Endothelial cell of umbilical vein (primary cell): Measurements from ENCODE around the gene TMEM120B. TPM values are rescaled to one million over a fixed set of nuclear protein-coding genes. Genes with fewer than 3 reads are reported as not detected.

Experiments used
- BruUV-seq: library from RNA; stranded (reverse); fragments of 400-500 nt; replicated peaks from 2 replicates; lab custom pipeline; 2021; lab: Mats Ljungman, UMichigan
- CTCF ChIA-PET: fragments of 300-600, 350-600 bp; sonication (Branson Sonifier 250); formaldehyde crosslinking; loops from one replicate; lab custom pipeline; 2021; ENCODE audit warnings: antibody characterized with exemption, inconsistent platforms; lab: Charles Lee
- POLR2A ChIA-PET: fragments of 300-600, 350-600 bp; sonication (Branson Sonifier 250); formaldehyde crosslinking; loops from one replicate; lab custom pipeline; 2021; ENCODE audit warnings: antibody characterized with exemption, inconsistent platforms; lab: Charles Lee
- DNase-seq: peaks from one replicate; pipeline ENCODE4 v3.0.0-alpha.2; 2011; ENCODE audit warnings: low read depth, low spot score
- FAIRE-seq: peaks from 2 replicates; lab custom pipeline; 2011; peaks lifted over from hg19 to GRCh38; lab: Jason Lieb, UNC
- H2AFZ ChIP-seq: 2 replicates; pipeline ENCODE4 v1.6.0; 2012; ENCODE audit warnings: low read depth, low read length, control low read depth, inconsistent platforms
- H3K27ac ChIP-seq: 2 replicates; pipeline ENCODE4 v1.5.1; 2011; ENCODE audit warnings: low read depth, mild to moderate bottlenecking, control low read depth, low read length, moderate library complexity; ENCODE audit not compliant: insufficient read depth
- H3K27me3 ChIP-seq, 2 experiments: 2 replicates each; pipeline versions ENCODE4 v1.6.0 to v1.6.1; 2011; ENCODE audit warnings: low read length in 2 of 2, mixed read lengths in 1 of 2; ENCODE audit not compliant: control insufficient read depth in 2 of 2, insufficient read depth in 2 of 2
- H3K36me3 ChIP-seq, 2 experiments: 2 replicates in 1 of 2; 3 replicates in 1 of 2; pipeline ENCODE4 v1.5.1; 2011; ENCODE audit warnings: low read length in 2 of 2, mild to moderate bottlenecking in 1 of 2, moderate library complexity in 1 of 2; ENCODE audit not compliant: control insufficient read depth in 2 of 2, insufficient read depth in 2 of 2; ENCODE audit errors: extremely low read depth in 1 of 2
- H3K4me1 ChIP-seq: 3 replicates; pipeline ENCODE4 v1.5.1; 2011; ENCODE audit warnings: mild to moderate bottlenecking, low read length; ENCODE audit not compliant: control insufficient read depth, insufficient read depth; ENCODE audit errors: extremely low read depth
- H3K4me2 ChIP-seq: 2 replicates; pipeline ENCODE4 v1.6.1; 2011; ENCODE audit warnings: low read length, control low read depth, mixed read lengths; ENCODE audit not compliant: insufficient read depth
- H3K4me3 ChIP-seq, 3 experiments: fragments of 200-600 bp in 1 of 3; sonication (generic), shearing (Covaris generic) in 1 of 3; replicated peaks in 1 of 3; 2 replicates each; pipeline ENCODE4 v1.5.1; 2011 to 2016; ENCODE audit warnings: control low read depth in 3 of 3, low read length in 3 of 3, mild to moderate bottlenecking in 2 of 3, inconsistent platforms in 1 of 3, low read depth in 1 of 3, moderate library complexity in 1 of 3; ENCODE audit not compliant: insufficient read depth in 1 of 3
- H3K79me2 ChIP-seq: 2 replicates; pipeline ENCODE4 v1.6.0; 2012; ENCODE audit warnings: low read length, inconsistent platforms; ENCODE audit not compliant: control insufficient read depth, insufficient read depth
- H3K9ac ChIP-seq: replicated peaks from 2 replicates; pipeline ENCODE3; 2011; ENCODE audit warnings: low read length, control low read depth; ENCODE audit not compliant: insufficient read depth; ENCODE audit errors: extremely low read depth
- H3K9me1 ChIP-seq: replicated peaks from 3 replicates; pipeline ENCODE4 v1.6.0; 2011; ENCODE audit warnings: mild to moderate bottlenecking, low read length; ENCODE audit not compliant: control insufficient read depth, insufficient read depth; ENCODE audit errors: extremely low read depth
- H3K9me3 ChIP-seq: replicated peaks from 2 replicates; pipeline ENCODE4 v1.5.1; 2012; ENCODE audit warnings: low read length, inconsistent platforms; ENCODE audit not compliant: control insufficient read depth, insufficient read depth
- H4K20me1 ChIP-seq: replicated peaks from 2 replicates; pipeline ENCODE3; 2011; ENCODE audit warnings: mild to moderate bottlenecking, low read length; ENCODE audit not compliant: control insufficient read depth, insufficient read depth; ENCODE audit errors: extremely low read depth
- EZH2 ChIP-seq: IDR thresholded peaks from 2 replicates; pipeline ENCODE4 v1.6.1; 2012; ENCODE audit warnings: borderline replicate concordance, low read depth, mild to moderate bottlenecking, moderate library complexity, low read length, inconsistent platforms; ENCODE audit not compliant: severe bottlenecking
- FOS ChIP-seq: IDR thresholded peaks from 2 replicates; pipeline ENCODE4 v1.6.1; 2011; ENCODE audit warnings: mild to moderate bottlenecking, low read length, moderate library complexity, borderline replicate concordance; ENCODE audit not compliant: insufficient read depth
- GATA2 ChIP-seq: IDR thresholded peaks from 2 replicates; pipeline ENCODE4 v1.7.0; 2011; ENCODE audit warnings: low read depth, mild to moderate bottlenecking, moderate library complexity, mixed read lengths, low read length; ENCODE audit not compliant: insufficient read length, insufficient read depth
- JUN ChIP-seq: IDR thresholded peaks from 2 replicates; pipeline ENCODE4 v1.6.1; 2011; ENCODE audit warnings: borderline replicate concordance, low read depth; ENCODE audit not compliant: insufficient read length, insufficient read depth
- MYC ChIP-seq: IDR thresholded peaks from one replicate; pipeline ENCODE4 v1.6.1; 2011; ENCODE audit warnings: mild to moderate bottlenecking, low read depth, low read length
- POLR2A ChIP-seq: IDR thresholded peaks from 2 replicates; pipeline ENCODE4 v1.6.1; 2012; ENCODE audit warnings: low read depth, mild to moderate bottlenecking, control low read depth, low read length
- POLR2AphosphoS5 ChIP-seq: IDR thresholded peaks from 2 replicates; pipeline ENCODE4 v1.6.1; 2012; ENCODE audit warnings: low read depth, mild to moderate bottlenecking, control low read depth, low read length, moderate library complexity; ENCODE audit not compliant: insufficient read depth
- dilution Hi-C: fragments of 300-500 bp; cut with MboI; formaldehyde crosslinking; loops from one replicate; pipeline ENCODE4 v1.15.0; 2019; ENCODE audit warnings: low sequenced_read_pairs; ENCODE audit not compliant: extremely low pct_ligation_motif_present
- intact Hi-C: fragments of 100-400 bp; cut with micrococcal nuclease; formaldehyde crosslinking; loops from one replicate; pipeline ENCODE4 v1.10.0; 2022
- polyA plus RNA-seq, 4 experiments: library from polyadenylated mRNA; depleted of rRNA in 3 of 4; stranded (reverse) in 3 of 4; unstranded in 1 of 4; fragments of >200 nt; gene quantifications; 2 replicates each; pipeline versions ENCODE4 v1.2.1 to v1.2.3, GENCODE V29; 2011 to 2012; ENCODE audit warnings: missing spikeins in 1 of 4
- total RNA-seq: library from RNA; stranded (reverse); gene quantifications from 2 replicates; pipeline ENCODE4 v1.2.3, GENCODE V29; 2021
- TF ChIP-seq, protein P1 (sequence below), 2 donors: IDR thresholded peaks; 1 replicate in 1 of 2; 2 replicates in 1 of 2; pipeline ENCODE4 v1.5.1; 2011; ENCODE audit warnings: low read length in 2 of 2, mild to moderate bottlenecking in 2 of 2, moderate library complexity in 2 of 2, control low read depth in 1 of 2, inconsistent platforms in 1 of 2, low read depth in 1 of 2; ENCODE audit not compliant: insufficient read depth in 1 of 2; ENCODE audit errors: extremely low read depth in 1 of 2
- TF ChIP-seq, protein P2 (sequence below): IDR thresholded peaks from 2 replicates; pipeline ENCODE4 v1.6.1; 2011; ENCODE audit not compliant: insufficient read depth, insufficient read length

Gene TMEM120B
- total and polyA plus RNA-seq, 2 donors (not counting 3 experiments of a cell fraction or from before 2014, with no cell fraction given): 10.4 to 12.8 TPM

DNA sequence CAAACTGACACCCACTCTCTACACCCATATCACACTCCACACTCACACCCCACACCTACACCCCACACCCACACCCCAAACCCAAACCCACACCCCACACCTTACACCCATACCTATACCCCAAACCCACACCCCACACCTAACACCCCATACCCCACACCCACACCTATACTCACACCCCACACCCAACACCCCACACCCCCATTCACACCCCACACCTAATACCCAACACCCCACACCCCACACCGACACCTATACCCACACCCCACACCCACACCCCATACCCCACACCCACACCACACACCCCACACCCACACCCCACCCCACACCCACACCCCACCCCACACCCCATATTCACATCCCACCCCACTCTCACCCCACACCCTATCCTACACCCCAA is 38.5 kb downstream of the TMEM120B start:
- intact Hi-C loops (no loop called here), dilution Hi-C loops (no loop called here)
- H3K9me1 ChIP-seq: no peaks in the 10 kb centered on the region
- no peaks in the 10 kb centered on the region for H4K20me1 ChIP-seq
- FAIRE-seq (no peak), DNase-seq (no peak)
- TF ChIP-seq GATA2: no peak
- no peak for TF ChIP-seq JUN
- no peak for TF ChIP-seq MYC
- TF ChIP-seq, protein P1, sequence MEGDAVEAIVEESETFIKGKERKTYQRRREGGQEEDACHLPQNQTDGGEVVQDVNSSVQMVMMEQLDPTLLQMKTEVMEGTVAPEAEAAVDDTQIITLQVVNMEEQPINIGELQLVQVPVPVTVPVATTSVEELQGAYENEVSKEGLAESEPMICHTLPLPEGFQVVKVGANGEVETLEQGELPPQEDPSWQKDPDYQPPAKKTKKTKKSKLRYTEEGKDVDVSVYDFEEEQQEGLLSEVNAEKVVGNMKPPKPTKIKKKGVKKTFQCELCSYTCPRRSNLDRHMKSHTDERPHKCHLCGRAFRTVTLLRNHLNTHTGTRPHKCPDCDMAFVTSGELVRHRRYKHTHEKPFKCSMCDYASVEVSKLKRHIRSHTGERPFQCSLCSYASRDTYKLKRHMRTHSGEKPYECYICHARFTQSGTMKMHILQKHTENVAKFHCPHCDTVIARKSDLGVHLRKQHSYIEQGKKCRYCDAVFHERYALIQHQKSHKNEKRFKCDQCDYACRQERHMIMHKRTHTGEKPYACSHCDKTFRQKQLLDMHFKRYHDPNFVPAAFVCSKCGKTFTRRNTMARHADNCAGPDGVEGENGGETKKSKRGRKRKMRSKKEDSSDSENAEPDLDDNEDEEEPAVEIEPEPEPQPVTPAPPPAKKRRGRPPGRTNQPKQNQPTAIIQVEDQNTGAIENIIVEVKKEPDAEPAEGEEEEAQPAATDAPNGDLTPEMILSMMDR (IDR thresholded peaks at IDR 0.05; ENCODE audit: extremely low read depth in 1 of 2, insufficient read depth in 1 of 2, low read depth in 1 of 2, low read length in 2 of 2): no peak
- no peak for TF ChIP-seq EZH2
- no peak for TF ChIP-seq POLR2AphosphoS5
- no peak for TF ChIP-seq FOS
- TF ChIP-seq POLR2A: no peak
- TF ChIP-seq, protein P2, sequence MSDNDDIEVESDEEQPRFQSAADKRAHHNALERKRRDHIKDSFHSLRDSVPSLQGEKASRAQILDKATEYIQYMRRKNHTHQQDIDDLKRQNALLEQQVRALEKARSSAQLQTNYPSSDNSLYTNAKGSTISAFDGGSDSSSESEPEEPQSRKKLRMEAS: no peak
- ChIA-PET CTCF (no interaction called here), POLR2A (no interaction called here)
- H3K4me1 ChIP-seq: peaks cover 12% of the 10 kb centered on the region
- H3K4me3 ChIP-seq: no peak overlapping the region
- BruUV-seq: no TSS peak
- H3K9ac ChIP-seq: no peak overlapping the region
- no peaks in the 10 kb centered on the region for H3K79me2 ChIP-seq
- no peak overlapping the region for H2AFZ ChIP-seq
- H3K4me2 ChIP-seq: no peak overlapping the region
- no peaks in the 10 kb centered on the region for H3K9me3 ChIP-seq
- H3K36me3 ChIP-seq: no peaks in the 10 kb centered on the region
- no peaks in the 10 kb centered on the region for H3K27me3 ChIP-seq
- H3K27ac ChIP-seq: no peak overlapping the region
